ENCODE results near the gene GPX4. TPM values are rescaled to one million over a fixed set of nuclear protein-coding genes. Genes with fewer than 3 reads are reported as not detected.

GPX4 gene
- total RNA-seq, 1 donor from 2014 or later: 354 TPM

DNA sequence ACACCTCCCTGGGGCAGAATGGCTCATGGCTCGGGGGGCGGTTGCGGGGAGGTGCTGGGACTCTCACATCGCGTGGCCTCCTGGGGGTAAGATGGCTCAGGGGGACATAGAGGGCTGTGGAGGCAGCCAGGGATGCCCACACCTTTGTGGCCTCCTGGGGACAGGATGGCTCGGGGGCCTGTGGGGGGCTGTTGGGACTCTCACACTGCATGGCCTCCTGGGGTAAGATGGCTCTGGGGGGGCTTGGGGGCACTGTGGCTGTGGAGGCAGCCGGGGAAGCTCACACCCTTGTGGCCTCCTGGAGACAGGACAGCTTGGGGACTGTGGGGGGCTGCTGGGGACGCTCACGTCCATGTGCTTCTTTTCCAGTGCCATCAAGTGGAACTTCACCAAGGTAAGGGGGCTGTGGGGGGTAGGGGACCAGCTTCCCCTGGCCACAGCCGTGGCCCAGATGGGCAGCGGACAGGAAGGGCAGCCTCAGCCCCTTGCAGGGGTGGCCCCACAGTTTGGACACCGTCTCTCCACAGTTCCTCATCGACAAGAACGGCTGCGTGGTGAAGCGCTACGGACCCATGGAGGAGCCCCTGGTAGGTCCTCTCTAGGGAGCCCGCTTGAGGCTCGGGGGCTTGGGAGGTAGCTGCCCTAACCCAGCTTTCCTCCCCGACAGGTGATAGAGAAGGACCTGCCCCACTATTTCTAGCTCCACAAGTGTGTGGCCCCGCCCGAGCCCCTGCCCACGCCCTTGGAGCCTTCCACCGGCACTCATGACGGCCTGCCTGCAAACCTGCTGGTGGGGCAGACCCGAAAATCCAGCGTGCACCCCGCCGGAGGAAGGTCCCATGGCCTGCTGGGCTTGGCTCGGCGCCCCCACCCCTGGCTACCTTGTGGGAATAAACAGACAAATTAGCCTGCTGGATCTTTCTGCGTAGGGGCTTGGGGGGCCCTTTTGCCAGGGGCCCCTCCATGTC, 2.4 kb downstream of the GPX4 start:
- TF ChIP-seq, protein P1, sequence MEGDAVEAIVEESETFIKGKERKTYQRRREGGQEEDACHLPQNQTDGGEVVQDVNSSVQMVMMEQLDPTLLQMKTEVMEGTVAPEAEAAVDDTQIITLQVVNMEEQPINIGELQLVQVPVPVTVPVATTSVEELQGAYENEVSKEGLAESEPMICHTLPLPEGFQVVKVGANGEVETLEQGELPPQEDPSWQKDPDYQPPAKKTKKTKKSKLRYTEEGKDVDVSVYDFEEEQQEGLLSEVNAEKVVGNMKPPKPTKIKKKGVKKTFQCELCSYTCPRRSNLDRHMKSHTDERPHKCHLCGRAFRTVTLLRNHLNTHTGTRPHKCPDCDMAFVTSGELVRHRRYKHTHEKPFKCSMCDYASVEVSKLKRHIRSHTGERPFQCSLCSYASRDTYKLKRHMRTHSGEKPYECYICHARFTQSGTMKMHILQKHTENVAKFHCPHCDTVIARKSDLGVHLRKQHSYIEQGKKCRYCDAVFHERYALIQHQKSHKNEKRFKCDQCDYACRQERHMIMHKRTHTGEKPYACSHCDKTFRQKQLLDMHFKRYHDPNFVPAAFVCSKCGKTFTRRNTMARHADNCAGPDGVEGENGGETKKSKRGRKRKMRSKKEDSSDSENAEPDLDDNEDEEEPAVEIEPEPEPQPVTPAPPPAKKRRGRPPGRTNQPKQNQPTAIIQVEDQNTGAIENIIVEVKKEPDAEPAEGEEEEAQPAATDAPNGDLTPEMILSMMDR (IDR thresholded peaks at IDR 0.05): no peak
- Mint-ChIP-seq H3K27me3 (ENCODE audit: unreplicated experiment) (no peaks in the 10 kb centered on the region), H3K4me3 (ENCODE audit: unreplicated experiment) (peak overlapping the region; percentile 52), H3K27ac (ENCODE audit: unreplicated experiment) (peak overlapping the region; percentile 14), H3K9me3 (ENCODE audit: unreplicated experiment) (no peaks in the 10 kb centered on the region), H3K4me1 (ENCODE audit: unreplicated experiment) (peaks cover 44% of the 10 kb centered on the region), H3K36me3 (ENCODE audit: unreplicated experiment) (peaks cover 3% of the 10 kb centered on the region)
- no peak for DNase-seq (ENCODE audit: extremely low spot score, unreplicated experiment)

GRCh38 chr19:1106841-1107660, 3.3 kb downstream of the GPX4 start:
- no peak for DNase-seq (ENCODE audit: extremely low spot score, unreplicated experiment)
- H3K4me1 Mint-ChIP-seq (ENCODE audit: unreplicated experiment): peaks cover 35% of the 10 kb centered on the region
- H3K27ac Mint-ChIP-seq (ENCODE audit: unreplicated experiment): no peak overlapping the region
- peaks cover 3% of the 10 kb centered on the region for H3K36me3 Mint-ChIP-seq (ENCODE audit: unreplicated experiment)
- H3K9me3 Mint-ChIP-seq (ENCODE audit: unreplicated experiment): no peaks in the 10 kb centered on the region
- no peak overlapping the region for H3K4me3 Mint-ChIP-seq (ENCODE audit: unreplicated experiment)
- TF ChIP-seq, protein P1 (IDR thresholded peaks at IDR 0.05): peak; percentile 15
- no peaks in the 10 kb centered on the region for H3K27me3 Mint-ChIP-seq (ENCODE audit: unreplicated experiment)

DNA sequence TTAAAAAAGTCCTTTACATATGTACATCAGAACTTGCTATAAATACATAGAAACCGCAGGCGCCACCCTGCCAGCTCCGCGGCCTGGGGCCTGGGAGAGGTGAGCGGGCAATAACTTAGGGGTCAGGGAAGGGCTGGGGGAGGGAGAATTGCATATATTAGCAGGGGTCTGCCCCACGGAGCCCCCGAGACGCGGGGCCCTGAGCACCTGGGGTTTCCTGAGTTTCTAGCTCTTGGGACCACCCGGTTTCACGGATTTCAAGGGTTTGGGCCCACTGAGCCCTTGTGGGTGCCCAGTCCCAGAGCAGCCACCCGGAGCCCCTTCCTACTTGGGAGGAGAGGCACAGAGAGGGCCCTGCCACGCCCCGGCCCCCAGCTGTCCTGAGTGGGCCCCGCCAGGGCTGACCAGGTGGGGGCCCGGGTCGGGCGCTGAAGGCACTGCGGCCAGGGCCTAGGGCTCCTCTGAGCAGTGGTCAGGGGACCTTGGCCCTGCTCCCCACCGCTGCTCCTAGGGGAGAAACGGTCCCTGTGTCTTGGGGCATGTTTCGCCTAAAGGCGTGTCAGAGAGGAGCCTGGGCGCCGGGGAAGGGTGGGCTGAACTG, 4.0 kb downstream of the GPX4 start:
- no peaks in the 10 kb centered on the region for H3K9me3 Mint-ChIP-seq (ENCODE audit: unreplicated experiment)
- no peak overlapping the region for H3K27ac Mint-ChIP-seq (ENCODE audit: unreplicated experiment)
- H3K27me3 Mint-ChIP-seq (ENCODE audit: unreplicated experiment): no peaks in the 10 kb centered on the region
- TF ChIP-seq, protein P1 (IDR thresholded peaks at IDR 0.05): no peak
- H3K4me3 Mint-ChIP-seq (ENCODE audit: unreplicated experiment): no peak overlapping the region
- H3K36me3 Mint-ChIP-seq (ENCODE audit: unreplicated experiment): peaks cover 3% of the 10 kb centered on the region
- no peak for DNase-seq (ENCODE audit: extremely low spot score, unreplicated experiment)
- H3K4me1 Mint-ChIP-seq (ENCODE audit: unreplicated experiment): peaks cover 28% of the 10 kb centered on the region

- no peak for DNase-seq (ENCODE audit: extremely low spot score, unreplicated experiment)
- Mint-ChIP-seq H3K27ac (ENCODE audit: unreplicated experiment) (no peak overlapping the region), H3K9me3 (ENCODE audit: unreplicated experiment) (no peaks in the 10 kb centered on the region), H3K4me3 (ENCODE audit: unreplicated experiment) (no peak overlapping the region), H3K4me1 (ENCODE audit: unreplicated experiment) (peaks cover 26% of the 10 kb centered on the region), H3K36me3 (ENCODE audit: unreplicated experiment) (peaks cover 3% of the 10 kb centered on the region), H3K27me3 (ENCODE audit: unreplicated experiment) (no peaks in the 10 kb centered on the region)
- TF ChIP-seq, protein P1 (IDR thresholded peaks at IDR 0.05): no peak
Measured at GRCh38 chr19:1108291-1109031, 4.7 kb downstream of the GPX4 start.

All from osteocyte (in vitro differentiated cells).